ENCODE data around the gene TRA2A.

- TF ChIP-seq MAX (IDR thresholded peaks at IDR 0.05; ENCODE audit: insufficient read depth, insufficient read length) (no peak), POLR2AphosphoS5 (IDR thresholded peaks at IDR 0.05; ENCODE audit: insufficient read depth, low read depth, low read length) (no peak), FOS (IDR thresholded peaks at IDR 0.05; ENCODE audit: borderline replicate concordance, insufficient read depth, low read length) (no peak), POLR2A (IDR thresholded peaks at IDR 0.05; ENCODE audit: low read depth, low read length) (no peak), EZH2 (IDR thresholded peaks at IDR 0.05; ENCODE audit: borderline replicate concordance, low read depth, low read length, severe bottlenecking) (no peak)
- TF ChIP-seq, protein P1, sequence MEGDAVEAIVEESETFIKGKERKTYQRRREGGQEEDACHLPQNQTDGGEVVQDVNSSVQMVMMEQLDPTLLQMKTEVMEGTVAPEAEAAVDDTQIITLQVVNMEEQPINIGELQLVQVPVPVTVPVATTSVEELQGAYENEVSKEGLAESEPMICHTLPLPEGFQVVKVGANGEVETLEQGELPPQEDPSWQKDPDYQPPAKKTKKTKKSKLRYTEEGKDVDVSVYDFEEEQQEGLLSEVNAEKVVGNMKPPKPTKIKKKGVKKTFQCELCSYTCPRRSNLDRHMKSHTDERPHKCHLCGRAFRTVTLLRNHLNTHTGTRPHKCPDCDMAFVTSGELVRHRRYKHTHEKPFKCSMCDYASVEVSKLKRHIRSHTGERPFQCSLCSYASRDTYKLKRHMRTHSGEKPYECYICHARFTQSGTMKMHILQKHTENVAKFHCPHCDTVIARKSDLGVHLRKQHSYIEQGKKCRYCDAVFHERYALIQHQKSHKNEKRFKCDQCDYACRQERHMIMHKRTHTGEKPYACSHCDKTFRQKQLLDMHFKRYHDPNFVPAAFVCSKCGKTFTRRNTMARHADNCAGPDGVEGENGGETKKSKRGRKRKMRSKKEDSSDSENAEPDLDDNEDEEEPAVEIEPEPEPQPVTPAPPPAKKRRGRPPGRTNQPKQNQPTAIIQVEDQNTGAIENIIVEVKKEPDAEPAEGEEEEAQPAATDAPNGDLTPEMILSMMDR (IDR thresholded peaks at IDR 0.05; ENCODE audit: extremely low read depth in 1 of 2, insufficient read depth in 1 of 2, low read depth in 1 of 2, low read length in 2 of 2) = no peak
Measured at GRCh38 chr7:23558303-23558702, 26.5 kb upstream of the TRA2A start.
